GM19239 (cell line): ENCODE results near the gene ENTPD7.
"Not testable (repeated sequence)": the region's sequence is repeated elsewhere in the genome, so short reads cannot be mapped to it uniquely, and the experiment has no call there.

Experiments used
- DNase-seq: peaks from one replicate; pipeline ENCODE4 v3.0.0; 2011; ENCODE audit warnings: low spot score; ENCODE audit not compliant: insufficient read length
- FAIRE-seq: peaks from 2 replicates; lab custom pipeline; 2011; peaks lifted over from hg19 to GRCh38; lab: Jason Lieb, UNC

The ENTPD7 gene, protein sequence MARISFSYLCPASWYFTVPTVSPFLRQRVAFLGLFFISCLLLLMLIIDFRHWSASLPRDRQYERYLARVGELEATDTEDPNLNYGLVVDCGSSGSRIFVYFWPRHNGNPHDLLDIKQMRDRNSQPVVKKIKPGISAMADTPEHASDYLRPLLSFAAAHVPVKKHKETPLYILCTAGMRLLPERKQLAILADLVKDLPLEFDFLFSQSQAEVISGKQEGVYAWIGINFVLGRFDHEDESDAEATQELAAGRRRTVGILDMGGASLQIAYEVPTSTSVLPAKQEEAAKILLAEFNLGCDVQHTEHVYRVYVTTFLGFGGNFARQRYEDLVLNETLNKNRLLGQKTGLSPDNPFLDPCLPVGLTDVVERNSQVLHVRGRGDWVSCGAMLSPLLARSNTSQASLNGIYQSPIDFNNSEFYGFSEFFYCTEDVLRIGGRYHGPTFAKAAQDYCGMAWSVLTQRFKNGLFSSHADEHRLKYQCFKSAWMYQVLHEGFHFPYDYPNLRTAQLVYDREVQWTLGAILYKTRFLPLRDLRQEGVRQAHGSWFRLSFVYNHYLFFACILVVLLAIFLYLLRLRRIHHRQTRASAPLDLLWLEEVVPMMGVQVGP

DNA sequence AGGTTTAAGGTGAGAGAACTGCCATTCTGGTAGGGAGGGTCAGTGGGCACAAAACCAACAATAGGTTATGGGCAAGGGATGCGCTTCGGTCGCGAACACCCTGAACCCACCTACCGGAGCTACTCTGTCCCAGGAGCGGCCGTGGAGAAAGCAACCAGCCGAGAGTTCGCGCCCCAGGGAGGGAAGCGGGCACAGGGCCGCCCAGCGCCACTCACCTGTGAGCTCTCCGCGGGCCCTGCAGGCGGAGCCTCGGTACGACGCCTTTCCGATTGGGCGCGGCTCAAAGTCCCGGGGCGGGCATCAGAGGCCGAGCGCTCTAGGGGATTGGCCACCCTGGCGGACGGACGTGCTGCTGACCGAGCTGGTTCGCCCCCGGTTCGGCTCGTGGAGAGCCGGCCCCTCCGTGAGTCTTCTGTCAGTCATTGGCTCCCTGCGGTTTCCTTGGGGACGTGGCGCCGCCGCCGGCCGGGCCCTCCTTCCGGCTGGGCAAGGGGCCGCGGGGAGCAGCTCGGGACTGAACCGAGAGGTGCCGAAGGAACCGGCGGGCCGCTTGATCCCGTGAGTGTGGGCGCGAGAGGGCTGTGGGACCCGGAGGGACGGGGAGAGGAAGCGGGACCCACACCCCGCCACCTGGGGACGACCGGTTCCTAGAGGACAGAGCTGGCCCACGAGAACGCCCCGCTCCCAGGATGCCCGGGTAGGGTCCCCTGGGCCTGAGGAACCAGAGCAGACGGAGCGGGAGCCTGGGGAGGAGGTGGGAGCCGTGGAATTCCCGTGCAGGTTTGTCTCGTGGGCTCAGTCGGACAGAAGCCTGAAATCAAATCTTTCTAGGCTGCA, at the start of gene ENTPD7:
TSS of gene ENTPD7 (plus strand) at position 479 of the 837 bp plus-strand sequence. CDS start 448 bp downstream, outside the sequence.
- FAIRE-seq (peak; percentile 95), DNase-seq (peak; percentile 95)

DNA sequence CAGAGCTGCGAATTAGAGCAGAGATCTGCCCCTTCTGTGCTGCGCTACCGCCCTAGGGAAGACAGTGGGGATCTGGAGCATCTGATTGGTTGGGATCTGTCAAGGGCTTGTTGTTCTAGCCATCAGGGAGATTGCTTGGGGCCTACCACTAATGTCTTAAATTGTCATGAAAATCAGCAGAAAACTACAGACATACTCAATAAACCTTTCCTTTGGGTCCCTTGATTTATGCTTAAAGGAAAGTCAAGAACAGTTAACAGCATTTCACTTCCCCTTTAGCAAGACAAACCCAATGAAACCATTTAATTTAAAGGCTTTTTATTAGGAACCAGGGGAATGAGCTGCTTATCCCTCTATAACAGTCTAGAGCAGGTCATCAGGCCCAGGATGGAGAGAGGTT, 49.1 kb upstream of the ENTPD7 start:
- DNase-seq (no peak), FAIRE-seq (no peak)

DNA sequence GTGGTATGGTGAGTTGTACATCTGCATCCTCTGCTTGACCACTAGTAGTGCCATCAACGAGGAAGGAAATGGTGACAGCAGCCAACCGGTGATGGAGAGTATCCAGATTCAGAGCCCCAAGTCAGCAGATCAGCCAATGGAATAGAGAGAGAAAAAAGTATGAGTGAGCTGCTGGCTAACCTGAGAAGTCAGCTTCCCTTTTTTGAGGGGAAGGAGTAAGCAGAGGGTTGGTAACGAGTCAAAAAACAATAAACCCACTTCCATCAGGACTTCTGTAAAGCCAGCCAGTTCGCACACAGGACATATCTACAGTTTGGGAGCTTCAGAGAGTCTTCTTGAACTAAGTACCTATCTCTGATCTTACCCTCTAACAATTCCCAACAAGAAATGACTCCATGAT, 48.0 kb upstream of the ENTPD7 start:
- FAIRE-seq (no peak), DNase-seq (no peak)

GRCh38 chr10:99612167-99612831, 47.0 kb upstream of the ENTPD7 start:
- peak; percentile 52 for DNase-seq
- peak; percentile 90 for FAIRE-seq

- FAIRE-seq (no peak), DNase-seq (no peak)
Measured at GRCh38 chr10:99615426-99615825, 43.9 kb upstream of the ENTPD7 start.

DNA sequence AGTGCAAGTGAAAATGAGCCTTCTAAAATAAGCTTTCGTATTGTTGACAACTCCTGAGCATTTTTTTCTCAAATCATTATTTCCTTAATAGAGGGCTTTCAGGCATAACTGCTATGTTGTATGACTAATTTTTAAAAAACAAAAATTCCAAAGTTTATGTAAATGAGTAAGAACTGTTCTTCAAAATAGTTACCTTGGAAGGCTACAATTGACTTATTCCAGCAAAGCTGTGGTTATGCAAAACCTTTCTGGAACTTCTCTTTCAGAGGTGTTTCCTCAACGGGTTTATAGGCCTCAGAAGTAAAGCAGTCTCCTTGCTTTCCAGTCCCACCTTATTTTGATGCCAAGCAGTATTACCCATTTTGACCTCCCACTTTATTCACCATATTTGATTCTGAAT, 41.6 kb upstream of the ENTPD7 start:
- FAIRE-seq (no peak), DNase-seq (no peak)

- peak; percentile 76 for FAIRE-seq
- DNase-seq = peak; percentile 18
Measured at GRCh38 chr10:99619090-99619800, 40.1 kb upstream of the ENTPD7 start.

DNA sequence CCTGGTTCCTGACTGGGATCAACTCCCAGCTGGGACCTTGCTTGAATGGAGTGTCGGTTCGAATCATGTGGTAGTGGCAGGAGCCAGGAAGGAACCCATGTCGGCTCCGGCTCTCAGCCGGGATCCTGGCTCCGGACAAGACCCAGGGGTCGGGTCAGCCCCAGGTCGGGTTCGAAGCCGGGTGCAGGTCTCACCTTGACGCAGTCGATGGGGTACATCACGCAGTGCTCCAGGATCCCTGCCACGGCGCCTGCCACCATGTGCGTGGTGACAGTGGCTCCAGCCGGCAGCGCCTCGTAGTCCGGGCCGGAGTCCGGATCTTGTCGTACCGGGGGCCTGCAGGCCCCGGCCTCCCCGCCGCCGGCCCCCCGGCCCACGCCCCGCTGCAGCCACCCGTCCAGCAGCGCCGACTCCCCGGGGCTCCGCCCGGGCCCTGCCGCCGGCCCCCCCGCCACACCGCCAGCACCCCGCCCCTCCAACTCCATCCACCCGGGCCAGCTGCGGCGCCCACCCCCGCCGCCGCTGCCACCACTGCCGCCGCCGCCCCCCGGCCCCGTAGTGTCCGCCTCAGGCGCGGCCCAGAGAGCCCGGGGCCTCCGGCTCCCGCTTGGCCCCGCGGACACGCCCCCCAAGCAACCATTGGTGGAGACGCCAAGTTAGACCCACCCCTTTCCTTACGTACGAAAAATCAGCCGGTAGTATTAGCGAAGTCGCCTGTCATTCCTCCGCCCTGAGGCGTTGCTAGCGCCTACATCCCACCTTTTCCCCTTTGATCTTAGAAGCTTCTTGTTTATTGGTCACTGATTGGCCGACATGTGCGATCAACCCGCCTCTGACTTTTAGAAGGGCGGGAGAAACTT, 39.2 kb upstream of the ENTPD7 start, which contains the start of gene SLC25A28:
TSS of gene SLC25A28 (minus strand) at position 589 of the 860 bp plus-strand sequence. CDS start at position 485, 104 bp downstream.
- FAIRE-seq (no peak), DNase-seq (peak; percentile 90)

DNA sequence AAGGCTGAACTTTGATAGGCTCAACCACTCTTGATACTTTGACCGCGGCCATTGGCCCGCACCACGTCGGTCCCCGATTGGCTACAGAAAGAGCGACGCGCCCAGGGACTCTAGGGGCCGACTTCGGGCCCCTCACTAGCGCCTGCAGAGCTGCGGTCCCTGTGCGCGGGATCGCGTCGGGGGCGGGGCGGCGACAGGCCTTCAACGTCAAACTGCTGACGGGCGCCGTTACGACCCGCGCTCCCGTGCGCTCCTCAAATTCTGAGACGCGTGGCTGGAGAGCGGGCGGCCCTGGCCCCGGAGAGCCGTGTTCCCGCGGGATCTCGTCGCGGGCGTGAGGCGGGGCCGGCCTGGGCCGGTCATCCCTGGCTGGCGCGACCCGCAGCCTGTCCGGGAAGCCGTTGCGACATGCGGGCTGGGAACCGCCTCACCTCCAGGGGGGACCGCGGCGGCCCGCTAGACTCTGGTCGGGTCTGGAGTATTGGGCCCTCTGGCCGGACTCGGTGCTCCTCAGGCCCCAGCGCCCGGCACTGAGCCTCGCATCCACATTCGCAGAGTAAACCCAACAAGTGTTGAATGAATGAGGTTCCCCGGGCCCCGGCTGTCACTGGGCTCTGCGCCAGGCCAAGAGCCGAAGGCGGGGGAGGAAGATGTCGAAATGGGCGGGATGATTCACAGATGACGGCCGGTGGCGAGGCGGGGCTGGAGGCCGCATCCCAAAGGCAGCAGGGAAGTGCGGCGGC, 38.4 kb upstream of the ENTPD7 start:
- DNase-seq (peak; percentile 40), FAIRE-seq (peak; percentile 97)

- DNase-seq (no peak), FAIRE-seq (peak; percentile 23)
Measured at GRCh38 chr10:99621454-99622251, 37.7 kb upstream of the ENTPD7 start.

- FAIRE-seq (no peak), DNase-seq (no peak)
Measured at GRCh38 chr10:99623919-99624318, 35.4 kb upstream of the ENTPD7 start.

DNA sequence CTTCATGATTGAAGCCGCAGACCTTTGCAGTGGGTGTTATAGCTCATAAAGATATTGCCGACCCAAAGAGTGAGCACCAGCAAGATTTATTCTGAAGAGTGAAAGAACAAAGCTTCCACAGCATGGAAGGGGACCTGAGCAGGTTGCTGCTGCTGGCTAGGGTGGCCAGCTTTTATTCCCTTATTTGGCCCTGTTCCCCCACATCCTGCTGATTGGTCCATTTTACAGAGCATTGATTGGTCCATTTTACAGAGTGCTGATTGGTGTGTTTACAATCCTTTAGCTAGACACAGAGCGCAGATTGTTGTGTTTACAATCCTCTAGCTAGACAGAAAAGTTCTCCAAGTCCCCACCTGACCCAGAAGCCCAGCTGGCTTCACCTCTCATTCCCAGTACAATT, 34.2 kb upstream of the ENTPD7 start:
- not testable (repeated sequence) for DNase-seq, FAIRE-seq

DNA sequence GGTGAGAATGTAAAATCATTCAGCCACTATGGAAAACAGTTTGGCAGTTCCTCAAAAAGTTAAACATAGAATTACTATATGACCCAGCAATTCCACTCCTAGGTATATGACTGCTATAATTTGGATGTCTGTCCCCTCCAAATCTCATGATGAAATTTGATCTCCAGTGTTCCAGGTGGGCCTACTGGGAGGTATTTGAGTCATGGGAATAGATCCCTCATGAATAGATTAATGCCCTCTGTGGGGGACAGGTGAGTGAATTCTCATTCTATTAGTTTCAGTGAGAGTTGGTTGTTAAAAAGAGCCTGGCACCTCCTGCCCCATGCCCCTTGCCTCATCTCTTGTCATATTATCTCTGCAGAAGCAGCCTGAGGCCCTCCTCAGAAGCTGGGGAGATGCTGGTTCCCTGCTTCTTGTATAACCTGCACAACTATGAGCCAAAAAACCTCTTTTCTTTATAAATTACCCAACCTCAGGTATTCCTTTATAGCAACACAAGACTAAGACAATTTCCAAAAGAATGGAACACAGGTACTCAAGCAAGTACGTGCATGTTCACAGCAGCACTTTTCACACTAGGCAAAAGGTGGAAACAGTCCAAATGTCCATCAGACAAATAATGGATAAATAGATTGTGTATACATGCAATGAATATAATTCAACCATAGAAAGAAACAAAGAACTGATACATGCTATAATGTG, 30.2 kb upstream of the ENTPD7 start:
- FAIRE-seq = no peak

GRCh38 chr10:99629625-99629978, 29.7 kb upstream of the ENTPD7 start:
- DNase-seq (no peak), FAIRE-seq (no peak)

More for the DNA sequence above, 30.2 kb upstream of the ENTPD7 start:
- no peak for DNase-seq

DNA sequence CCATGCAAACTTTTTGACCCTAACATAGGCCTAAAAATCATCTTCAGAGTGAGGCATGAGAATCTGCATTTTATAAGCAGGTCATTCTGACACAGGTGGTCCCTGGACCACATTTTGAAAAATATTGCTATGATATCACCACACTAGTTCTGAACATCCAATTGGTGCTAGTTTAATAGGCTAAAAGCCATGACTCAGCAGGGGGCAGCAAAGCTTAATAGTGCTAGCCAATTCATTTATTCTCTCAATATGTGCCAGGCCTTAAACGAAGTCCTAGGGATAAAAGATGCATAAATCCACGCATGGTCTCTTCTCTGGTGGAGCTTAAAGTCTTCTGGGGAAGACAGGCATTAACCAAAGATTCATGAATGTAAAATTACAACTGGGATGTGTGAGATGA, 28.9 kb upstream of the ENTPD7 start:
- FAIRE-seq = no peak
- DNase-seq = no peak

DNA sequence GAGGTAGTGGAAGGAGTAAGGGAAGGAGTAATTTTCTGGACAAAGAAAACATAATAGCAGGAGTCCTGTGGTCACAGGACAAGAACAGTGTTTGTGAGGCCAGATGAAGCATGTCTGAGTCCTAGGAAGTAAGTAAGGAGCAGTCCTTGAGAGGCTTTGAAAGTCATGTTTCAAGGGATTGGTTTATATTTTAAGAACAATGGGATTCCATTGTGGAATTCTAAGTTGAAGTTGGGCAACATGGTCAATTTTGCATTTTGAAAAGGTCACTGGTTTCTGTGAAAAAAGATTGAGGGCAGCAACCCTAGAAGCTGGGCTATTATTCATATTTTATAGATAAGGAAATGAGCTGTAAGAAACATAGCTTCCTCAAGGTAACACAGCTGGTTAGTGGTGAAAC, 28.3 kb upstream of the ENTPD7 start:
- DNase-seq (no peak), FAIRE-seq (no peak)

DNA sequence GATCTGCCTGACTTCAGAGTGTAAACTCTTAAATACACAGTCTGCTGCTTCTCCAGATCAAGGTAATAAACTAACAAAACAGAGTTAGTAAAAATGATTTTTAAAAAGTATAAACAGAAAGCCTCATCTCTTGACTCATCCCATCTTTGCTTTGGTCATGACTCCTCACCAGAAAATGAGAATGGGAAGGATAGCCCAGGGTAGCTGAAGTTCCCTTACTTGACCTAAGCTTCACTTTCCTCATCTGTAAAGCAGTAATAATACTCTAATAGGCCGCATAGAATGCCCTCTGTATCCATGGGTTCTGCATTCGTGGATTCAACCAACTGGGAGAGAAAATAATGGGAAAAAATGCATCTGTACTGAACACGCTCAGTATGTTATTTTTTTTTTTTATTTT, 27.8 kb upstream of the ENTPD7 start:
- DNase-seq (no peak), FAIRE-seq (no peak)
